ENCODE measurements around the gene RXRA. TPM values are rescaled to one million over a fixed set of nuclear protein-coding genes. Genes with fewer than 3 reads are reported as not detected.

RXRA gene
- total and polyA plus RNA-seq, 2 of the 13 experiments (the other 11 are each of a cell fraction or from before 2014, with no cell fraction given): 18.9 to 29.2 TPM

DNA sequence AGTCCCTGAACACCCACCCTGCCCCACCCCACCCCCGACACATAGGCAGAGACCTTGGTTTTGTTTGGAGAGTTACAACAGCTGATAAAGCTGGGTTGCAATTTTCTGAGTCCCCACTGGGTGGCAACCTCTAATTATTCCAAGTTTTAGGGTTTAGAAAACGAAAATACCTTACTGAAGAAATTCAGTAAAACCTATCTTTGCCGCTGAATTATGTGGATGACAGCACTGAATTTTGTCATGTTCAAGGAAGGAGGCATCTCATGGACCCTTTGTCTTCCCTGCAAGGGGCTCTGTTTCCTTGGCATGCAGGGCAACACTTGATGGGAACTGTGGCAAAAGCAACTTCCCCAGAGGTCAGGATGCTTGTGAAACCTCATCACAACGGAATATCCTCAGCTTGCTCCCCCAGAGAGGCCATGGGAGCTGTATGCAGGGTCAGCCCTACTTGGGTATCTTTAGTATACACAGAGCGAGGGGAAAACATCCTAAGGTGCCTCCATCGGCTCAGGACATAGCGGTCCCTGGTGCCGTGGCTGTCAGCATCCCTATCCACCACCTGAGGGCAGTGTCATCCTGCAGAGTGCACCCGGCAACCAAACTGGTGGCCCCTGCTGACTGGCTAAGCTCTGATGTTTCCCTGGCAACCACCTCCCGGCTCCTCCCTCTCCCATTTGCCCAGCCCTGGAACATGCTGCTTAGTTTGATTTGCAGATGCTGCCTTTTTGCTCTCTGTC is 123.1 kb downstream of the RXRA start (continued):
- TF ChIP-seq, protein P1, sequence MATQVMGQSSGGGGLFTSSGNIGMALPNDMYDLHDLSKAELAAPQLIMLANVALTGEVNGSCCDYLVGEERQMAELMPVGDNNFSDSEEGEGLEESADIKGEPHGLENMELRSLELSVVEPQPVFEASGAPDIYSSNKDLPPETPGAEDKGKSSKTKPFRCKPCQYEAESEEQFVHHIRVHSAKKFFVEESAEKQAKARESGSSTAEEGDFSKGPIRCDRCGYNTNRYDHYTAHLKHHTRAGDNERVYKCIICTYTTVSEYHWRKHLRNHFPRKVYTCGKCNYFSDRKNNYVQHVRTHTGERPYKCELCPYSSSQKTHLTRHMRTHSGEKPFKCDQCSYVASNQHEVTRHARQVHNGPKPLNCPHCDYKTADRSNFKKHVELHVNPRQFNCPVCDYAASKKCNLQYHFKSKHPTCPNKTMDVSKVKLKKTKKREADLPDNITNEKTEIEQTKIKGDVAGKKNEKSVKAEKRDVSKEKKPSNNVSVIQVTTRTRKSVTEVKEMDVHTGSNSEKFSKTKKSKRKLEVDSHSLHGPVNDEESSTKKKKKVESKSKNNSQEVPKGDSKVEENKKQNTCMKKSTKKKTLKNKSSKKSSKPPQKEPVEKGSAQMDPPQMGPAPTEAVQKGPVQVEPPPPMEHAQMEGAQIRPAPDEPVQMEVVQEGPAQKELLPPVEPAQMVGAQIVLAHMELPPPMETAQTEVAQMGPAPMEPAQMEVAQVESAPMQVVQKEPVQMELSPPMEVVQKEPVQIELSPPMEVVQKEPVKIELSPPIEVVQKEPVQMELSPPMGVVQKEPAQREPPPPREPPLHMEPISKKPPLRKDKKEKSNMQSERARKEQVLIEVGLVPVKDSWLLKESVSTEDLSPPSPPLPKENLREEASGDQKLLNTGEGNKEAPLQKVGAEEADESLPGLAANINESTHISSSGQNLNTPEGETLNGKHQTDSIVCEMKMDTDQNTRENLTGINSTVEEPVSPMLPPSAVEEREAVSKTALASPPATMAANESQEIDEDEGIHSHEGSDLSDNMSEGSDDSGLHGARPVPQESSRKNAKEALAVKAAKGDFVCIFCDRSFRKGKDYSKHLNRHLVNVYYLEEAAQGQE (IDR thresholded peaks at IDR 0.05; ENCODE audit: borderline replicate concordance in 1 of 2, low read depth in 1 of 2, low read length in 2 of 2): no peak
- TF ChIP-seq FOXM1 (CRISPR knock-in tag; IDR thresholded peaks at IDR 0.05) (no peak), SETDB1 (CRISPR knock-in tag; IDR thresholded peaks at IDR 0.05; ENCODE audit: borderline replicate concordance) (0 out of 2 replicates have a peak, but pooled peaks have one; percentile 26), ZC3H4 (CRISPR knock-in tag; IDR thresholded peaks at IDR 0.05; ENCODE audit: borderline replicate concordance) (no peak), TP53 (CRISPR knock-in tag; conservative IDR thresholded peaks at IDR 0.05) (no peak), SIX1 (CRISPR knock-in tag; IDR thresholded peaks at IDR 0.05; ENCODE audit: borderline replicate concordance) (no peak), SUZ12 (IDR thresholded peaks at IDR 0.05; ENCODE audit: low read depth, low read length) (no peak), NFYC (CRISPR knock-in tag; IDR thresholded peaks at IDR 0.05) (peak; percentile 41), NR2F6 (IDR thresholded peaks at IDR 0.05) (no peak), NR2F6 (CRISPR knock-in tag; IDR thresholded peaks at IDR 0.05) (no peak)
- TF ChIP-seq, protein P2, sequence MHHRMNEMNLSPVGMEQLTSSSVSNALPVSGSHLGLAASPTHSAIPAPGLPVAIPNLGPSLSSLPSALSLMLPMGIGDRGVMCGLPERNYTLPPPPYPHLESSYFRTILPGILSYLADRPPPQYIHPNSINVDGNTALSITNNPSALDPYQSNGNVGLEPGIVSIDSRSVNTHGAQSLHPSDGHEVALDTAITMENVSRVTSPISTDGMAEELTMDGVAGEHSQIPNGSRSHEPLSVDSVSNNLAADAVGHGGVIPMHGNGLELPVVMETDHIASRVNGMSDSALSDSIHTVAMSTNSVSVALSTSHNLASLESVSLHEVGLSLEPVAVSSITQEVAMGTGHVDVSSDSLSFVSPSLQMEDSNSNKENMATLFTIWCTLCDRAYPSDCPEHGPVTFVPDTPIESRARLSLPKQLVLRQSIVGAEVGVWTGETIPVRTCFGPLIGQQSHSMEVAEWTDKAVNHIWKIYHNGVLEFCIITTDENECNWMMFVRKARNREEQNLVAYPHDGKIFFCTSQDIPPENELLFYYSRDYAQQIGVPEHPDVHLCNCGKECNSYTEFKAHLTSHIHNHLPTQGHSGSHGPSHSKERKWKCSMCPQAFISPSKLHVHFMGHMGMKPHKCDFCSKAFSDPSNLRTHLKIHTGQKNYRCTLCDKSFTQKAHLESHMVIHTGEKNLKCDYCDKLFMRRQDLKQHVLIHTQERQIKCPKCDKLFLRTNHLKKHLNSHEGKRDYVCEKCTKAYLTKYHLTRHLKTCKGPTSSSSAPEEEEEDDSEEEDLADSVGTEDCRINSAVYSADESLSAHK (CRISPR knock-in tag; IDR thresholded peaks at IDR 0.05; ENCODE audit: borderline replicate concordance): no peak
- TF ChIP-seq, protein P3, sequence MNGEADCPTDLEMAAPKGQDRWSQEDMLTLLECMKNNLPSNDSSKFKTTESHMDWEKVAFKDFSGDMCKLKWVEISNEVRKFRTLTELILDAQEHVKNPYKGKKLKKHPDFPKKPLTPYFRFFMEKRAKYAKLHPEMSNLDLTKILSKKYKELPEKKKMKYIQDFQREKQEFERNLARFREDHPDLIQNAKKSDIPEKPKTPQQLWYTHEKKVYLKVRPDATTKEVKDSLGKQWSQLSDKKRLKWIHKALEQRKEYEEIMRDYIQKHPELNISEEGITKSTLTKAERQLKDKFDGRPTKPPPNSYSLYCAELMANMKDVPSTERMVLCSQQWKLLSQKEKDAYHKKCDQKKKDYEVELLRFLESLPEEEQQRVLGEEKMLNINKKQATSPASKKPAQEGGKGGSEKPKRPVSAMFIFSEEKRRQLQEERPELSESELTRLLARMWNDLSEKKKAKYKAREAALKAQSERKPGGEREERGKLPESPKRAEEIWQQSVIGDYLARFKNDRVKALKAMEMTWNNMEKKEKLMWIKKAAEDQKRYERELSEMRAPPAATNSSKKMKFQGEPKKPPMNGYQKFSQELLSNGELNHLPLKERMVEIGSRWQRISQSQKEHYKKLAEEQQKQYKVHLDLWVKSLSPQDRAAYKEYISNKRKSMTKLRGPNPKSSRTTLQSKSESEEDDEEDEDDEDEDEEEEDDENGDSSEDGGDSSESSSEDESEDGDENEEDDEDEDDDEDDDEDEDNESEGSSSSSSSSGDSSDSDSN (CRISPR knock-in tag; IDR thresholded peaks at IDR 0.05): no peak
- TF ChIP-seq, protein P4, sequence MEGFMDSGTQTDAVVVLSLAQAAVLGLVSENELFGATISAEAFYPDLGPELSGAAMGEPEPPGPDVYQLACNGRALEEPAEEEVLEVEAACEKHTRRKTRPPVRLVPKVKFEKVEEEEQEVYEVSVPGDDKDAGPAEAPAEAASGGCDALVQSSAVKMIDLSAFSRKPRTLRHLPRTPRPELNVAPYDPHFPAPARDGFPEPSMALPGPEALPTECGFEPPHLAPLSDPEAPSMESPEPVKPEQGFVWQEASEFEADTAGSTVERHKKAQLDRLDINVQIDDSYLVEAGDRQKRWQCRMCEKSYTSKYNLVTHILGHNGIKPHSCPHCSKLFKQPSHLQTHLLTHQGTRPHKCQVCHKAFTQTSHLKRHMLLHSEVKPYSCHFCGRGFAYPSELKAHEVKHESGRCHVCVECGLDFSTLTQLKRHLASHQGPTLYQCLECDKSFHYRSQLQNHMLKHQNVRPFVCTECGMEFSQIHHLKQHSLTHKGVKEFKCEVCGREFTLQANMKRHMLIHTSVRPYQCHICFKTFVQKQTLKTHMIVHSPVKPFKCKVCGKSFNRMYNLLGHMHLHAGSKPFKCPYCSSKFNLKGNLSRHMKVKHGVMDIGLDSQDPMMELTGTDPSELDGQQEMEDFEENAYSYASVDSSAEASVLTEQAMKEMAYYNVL (CRISPR knock-in tag; IDR thresholded peaks at IDR 0.05; ENCODE audit: borderline replicate concordance): no peak
- TF ChIP-seq, protein P5, sequence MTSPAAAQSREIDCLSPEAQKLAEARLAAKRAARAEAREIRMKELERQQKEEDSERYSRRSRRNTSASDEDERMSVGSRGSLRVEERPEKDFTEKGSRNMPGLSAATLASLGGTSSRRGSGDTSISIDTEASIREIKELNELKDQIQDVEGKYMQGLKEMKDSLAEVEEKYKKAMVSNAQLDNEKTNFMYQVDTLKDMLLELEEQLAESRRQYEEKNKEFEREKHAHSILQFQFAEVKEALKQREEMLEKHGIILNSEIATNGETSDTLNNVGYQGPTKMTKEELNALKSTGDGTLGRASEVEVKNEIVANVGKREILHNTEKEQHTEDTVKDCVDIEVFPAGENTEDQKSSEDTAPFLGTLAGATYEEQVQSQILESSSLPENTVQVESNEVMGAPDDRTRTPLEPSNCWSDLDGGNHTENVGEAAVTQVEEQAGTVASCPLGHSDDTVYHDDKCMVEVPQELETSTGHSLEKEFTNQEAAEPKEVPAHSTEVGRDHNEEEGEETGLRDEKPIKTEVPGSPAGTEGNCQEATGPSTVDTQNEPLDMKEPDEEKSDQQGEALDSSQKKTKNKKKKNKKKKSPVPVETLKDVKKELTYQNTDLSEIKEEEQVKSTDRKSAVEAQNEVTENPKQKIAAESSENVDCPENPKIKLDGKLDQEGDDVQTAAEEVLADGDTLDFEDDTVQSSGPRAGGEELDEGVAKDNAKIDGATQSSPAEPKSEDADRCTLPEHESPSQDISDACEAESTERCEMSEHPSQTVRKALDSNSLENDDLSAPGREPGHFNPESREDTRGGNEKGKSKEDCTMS (CRISPR knock-in tag; conservative IDR thresholded peaks at IDR 0.05): no peak
